Epithelial cell of esophagus (primary cell): ENCODE results near the gene CTNND2.

Experiments used
- DNase-seq: peaks from one replicate; pipeline ENCODE4 v3.0.0; 2010; ENCODE audit warnings: low read depth
- H3K4me3 ChIP-seq: 2 replicates; pipeline ENCODE4 v1.5.1; 2011; ENCODE audit warnings: mild to moderate bottlenecking, low read length, control low read depth
- CTCF ChIP-seq: IDR thresholded peaks from 2 replicates; pipeline ENCODE4 v1.5.1; 2011; ENCODE audit warnings: low read depth, mild to moderate bottlenecking, low read length, control low read depth, inconsistent platforms; ENCODE audit not compliant: insufficient read depth; ENCODE audit errors: missing control alignments

The CTNND2 gene

GRCh38 chr5:11038772-11039171 lies 865.5 kb downstream of the CTNND2 start:
- TF ChIP-seq CTCF: no peak
- no peak overlapping the region for H3K4me3 ChIP-seq
- no peak for DNase-seq

GRCh38 chr5:11037941-11038340 lies 866.3 kb downstream of the CTNND2 start:
- no peak for TF ChIP-seq CTCF
- no peak overlapping the region for H3K4me3 ChIP-seq
- no peak for DNase-seq

- DNase-seq: no peak
- TF ChIP-seq CTCF: no peak
- H3K4me3 ChIP-seq: no peak overlapping the region
These were observed 867.2 kb downstream of the CTNND2 start for GRCh38 chr5:11037080-11037479.

GRCh38 chr5:11030671-11031070 lies 873.6 kb downstream of the CTNND2 start:
- no peak for TF ChIP-seq CTCF
- DNase-seq: no peak
- H3K4me3 ChIP-seq: no peak overlapping the region

DNA sequence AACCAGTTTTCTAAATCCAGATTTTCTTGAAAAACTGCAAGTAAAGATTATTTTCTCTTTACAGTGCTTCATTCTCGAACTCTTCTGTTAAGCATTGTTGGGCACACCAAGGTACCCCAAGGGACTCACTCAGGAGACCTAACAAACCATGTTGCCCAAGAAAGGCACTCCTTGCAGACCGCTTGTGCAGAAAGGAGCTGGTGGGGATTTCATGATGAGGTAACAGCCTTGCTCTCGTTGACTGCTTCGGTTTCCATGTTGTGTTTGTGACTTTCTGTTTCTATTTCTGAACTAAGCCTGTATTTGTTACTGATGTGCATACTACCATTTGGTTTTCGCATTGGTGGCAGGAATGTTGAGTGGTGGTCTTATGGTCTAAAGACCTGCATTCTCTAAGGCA lies 876.6 kb downstream of the CTNND2 start:
- no peak for TF ChIP-seq CTCF
- H3K4me3 ChIP-seq: no peak overlapping the region
- DNase-seq: no peak

GRCh38 chr5:11026543-11026942 lies 877.7 kb downstream of the CTNND2 start:
- no peak overlapping the region for H3K4me3 ChIP-seq
- no peak for TF ChIP-seq CTCF
- no peak for DNase-seq

GRCh38 chr5:11023945-11024344 lies 880.3 kb downstream of the CTNND2 start:
- DNase-seq: no peak
- H3K4me3 ChIP-seq: no peak overlapping the region
- no peak for TF ChIP-seq CTCF
